Measurements from ENCODE around the gene OR2V2.
A peak's percentile ranks its signal among the peaks of the same experiment; 100 is the strongest.
"Not testable (repeated sequence)": the region's sequence is repeated elsewhere in the genome, so short reads cannot be mapped to it uniquely, and the experiment has no call there.

The OR2V2 gene

GRCh38 chr5:181101030-181101641, 46.2 kb upstream of the OR2V2 start:
- H3K9me3 ChIP-seq (ENCODE audit: control extremely low read depth in 1 of 5, control insufficient read depth in 4 of 5, insufficient read depth in 2 of 5, low read depth in 1 of 5, low read length in 4 of 5); DNase-seq; H3K4me3 ChIP-seq (ENCODE audit: control insufficient read depth in 1 of 7, extremely low read depth in 1 of 7, insufficient read depth in 4 of 7, low read depth in 2 of 7, low read length in 6 of 7); H3K27ac ChIP-seq (ENCODE audit: insufficient read depth in 1 of 2, low read depth in 1 of 2, low read length in 2 of 2, poor library complexity in 1 of 2, severe bottlenecking in 2 of 2); H3K36me3 ChIP-seq (ENCODE audit: control insufficient read depth in 4 of 4, insufficient read depth in 4 of 4, low read length in 3 of 4); CTCF ChIA-PET; H3K4me1 ChIP-seq (ENCODE audit: control extremely low read depth in 1 of 4, control insufficient read depth in 4 of 4, insufficient read depth in 4 of 4, low read length in 3 of 4); POLR2A ChIA-PET: not testable (repeated sequence)
- no CpG with 5 or more reads among the region's 54 CpGs for WGBS (ENCODE audit: insufficient coverage)
- peaks cover 3 to 43% (median 18%) of the 10 kb centered on the region in 5 experiments for H3K27me3 ChIP-seq (replicated peaks in 2 of 5; ENCODE audit: control insufficient read depth in 4 of 5, insufficient read depth in 5 of 5, low read length in 4 of 5)

GRCh38 chr5:181101930-181102674, 45.3 kb upstream of the OR2V2 start:
- H3K36me3 ChIP-seq (ENCODE audit: control insufficient read depth in 4 of 4, insufficient read depth in 4 of 4, low read length in 3 of 4); CTCF ChIA-PET; H3K27ac ChIP-seq (ENCODE audit: insufficient read depth in 1 of 2, low read depth in 1 of 2, low read length in 2 of 2, poor library complexity in 1 of 2, severe bottlenecking in 2 of 2); H3K9me3 ChIP-seq (ENCODE audit: control extremely low read depth in 1 of 5, control insufficient read depth in 4 of 5, insufficient read depth in 2 of 5, low read depth in 1 of 5, low read length in 4 of 5); DNase-seq; H3K4me3 ChIP-seq (ENCODE audit: control insufficient read depth in 1 of 7, extremely low read depth in 1 of 7, insufficient read depth in 4 of 7, low read depth in 2 of 7, low read length in 6 of 7); POLR2A ChIA-PET; H3K4me1 ChIP-seq (ENCODE audit: control extremely low read depth in 1 of 4, control insufficient read depth in 4 of 4, insufficient read depth in 4 of 4, low read length in 3 of 4): not testable (repeated sequence)
- no CpG with 5 or more reads among the region's 30 CpGs for WGBS (ENCODE audit: insufficient coverage)
- H3K27me3 ChIP-seq (replicated peaks in 2 of 5; ENCODE audit: control insufficient read depth in 4 of 5, insufficient read depth in 5 of 5, low read length in 4 of 5): peaks cover 3 to 48% (median 20%) of the 10 kb centered on the region in 5 experiments

- H3K36me3 ChIP-seq (ENCODE audit: control insufficient read depth in 4 of 4, insufficient read depth in 4 of 4, low read length in 3 of 4); H3K4me1 ChIP-seq (ENCODE audit: control extremely low read depth in 1 of 4, control insufficient read depth in 4 of 4, insufficient read depth in 4 of 4, low read length in 3 of 4); POLR2A ChIA-PET; H3K27ac ChIP-seq (ENCODE audit: insufficient read depth in 1 of 2, low read depth in 1 of 2, low read length in 2 of 2, poor library complexity in 1 of 2, severe bottlenecking in 2 of 2); H3K9me3 ChIP-seq (ENCODE audit: control extremely low read depth in 1 of 5, control insufficient read depth in 4 of 5, insufficient read depth in 2 of 5, low read depth in 1 of 5, low read length in 4 of 5); CTCF ChIA-PET: not testable (repeated sequence)
- 12% methylated on average over 4 of the region's 5 CpGs for WGBS (ENCODE audit: insufficient coverage)
- peaks cover 0 to 63% (median 24%) of the 10 kb centered on the region in 5 experiments for H3K27me3 ChIP-seq (replicated peaks in 2 of 5; ENCODE audit: control insufficient read depth in 4 of 5, insufficient read depth in 5 of 5, low read length in 4 of 5)
- peak overlapping the region in 1 of 7 experiments; percentile 19 for H3K4me3 ChIP-seq (ENCODE audit: control insufficient read depth in 1 of 7, extremely low read depth in 1 of 7, insufficient read depth in 4 of 7, low read depth in 2 of 7, low read length in 6 of 7)
- peak in 1 of 3 donors; percentile 10 for DNase-seq
Observed at GRCh38 chr5:181104259-181104568, 43.2 kb upstream of the OR2V2 start.

- H3K27me3 ChIP-seq (replicated peaks in 2 of 5; ENCODE audit: control insufficient read depth in 4 of 5, insufficient read depth in 5 of 5, low read length in 4 of 5): peaks cover 0 to 63% (median 21%) of the 10 kb centered on the region in 5 experiments
- POLR2A ChIA-PET: not testable (repeated sequence)
Observed at GRCh38 chr5:181104606-181105390, 42.6 kb upstream of the OR2V2 start.

GRCh38 chr5:181105391-181106025, 41.9 kb upstream of the OR2V2 start:
- peaks cover 0 to 7% (median 4%) of the 10 kb centered on the region in 4 experiments for H3K4me1 ChIP-seq (ENCODE audit: control extremely low read depth in 1 of 4, control insufficient read depth in 4 of 4, insufficient read depth in 4 of 4, low read length in 3 of 4)
- H3K36me3 ChIP-seq (ENCODE audit: control insufficient read depth in 4 of 4, insufficient read depth in 4 of 4, low read length in 3 of 4): no peaks in the 10 kb centered on the region
- no peaks in the 10 kb centered on the region for H3K9me3 ChIP-seq (ENCODE audit: control extremely low read depth in 1 of 5, control insufficient read depth in 4 of 5, insufficient read depth in 2 of 5, low read depth in 1 of 5, low read length in 4 of 5)
- CTCF ChIA-PET: no interaction called here
- POLR2A ChIA-PET: no interaction called here
- H3K27ac ChIP-seq (ENCODE audit: insufficient read depth in 1 of 2, low read depth in 1 of 2, low read length in 2 of 2, poor library complexity in 1 of 2, severe bottlenecking in 2 of 2): no peak overlapping the region
- H3K4me3 ChIP-seq (ENCODE audit: control insufficient read depth in 1 of 7, extremely low read depth in 1 of 7, insufficient read depth in 4 of 7, low read depth in 2 of 7, low read length in 6 of 7): no peak overlapping the region
- DNase-seq: peak in 2 of 3 donors; percentile 32 to 38
- 60% methylated on average over 3 of the region's 7 CpGs for WGBS (ENCODE audit: insufficient coverage)
- peaks cover 0 to 62% (median 19%) of the 10 kb centered on the region in 5 experiments for H3K27me3 ChIP-seq (replicated peaks in 2 of 5; ENCODE audit: control insufficient read depth in 4 of 5, insufficient read depth in 5 of 5, low read length in 4 of 5)

More at GRCh38 chr5:181104606-181105390, 42.6 kb upstream of the OR2V2 start:
- H3K9me3 ChIP-seq (ENCODE audit: control extremely low read depth in 1 of 5, control insufficient read depth in 4 of 5, insufficient read depth in 2 of 5, low read depth in 1 of 5, low read length in 4 of 5); H3K4me3 ChIP-seq (ENCODE audit: control insufficient read depth in 1 of 7, extremely low read depth in 1 of 7, insufficient read depth in 4 of 7, low read depth in 2 of 7, low read length in 6 of 7); CTCF ChIA-PET; H3K36me3 ChIP-seq (ENCODE audit: control insufficient read depth in 4 of 4, insufficient read depth in 4 of 4, low read length in 3 of 4); H3K27ac ChIP-seq (ENCODE audit: insufficient read depth in 1 of 2, low read depth in 1 of 2, low read length in 2 of 2, poor library complexity in 1 of 2, severe bottlenecking in 2 of 2); DNase-seq; H3K4me1 ChIP-seq (ENCODE audit: control extremely low read depth in 1 of 4, control insufficient read depth in 4 of 4, insufficient read depth in 4 of 4, low read length in 3 of 4): not testable (repeated sequence)
- 62% methylated on average over 6 of the region's 20 CpGs for WGBS (ENCODE audit: insufficient coverage)

- no peak for DNase-seq
- Histone ChIP-seq H3K4me3 (ENCODE audit: control insufficient read depth in 1 of 7, extremely low read depth in 1 of 7, insufficient read depth in 4 of 7, low read depth in 2 of 7, low read length in 6 of 7) (no peak overlapping the region), H3K4me1 (ENCODE audit: control extremely low read depth in 1 of 4, control insufficient read depth in 4 of 4, insufficient read depth in 4 of 4, low read length in 3 of 4) (peaks cover 0 to 7% (median 4%) of the 10 kb centered on the region in 4 experiments), H3K27ac (ENCODE audit: insufficient read depth in 1 of 2, low read depth in 1 of 2, low read length in 2 of 2, poor library complexity in 1 of 2, severe bottlenecking in 2 of 2) (no peak overlapping the region), H3K27me3 (replicated peaks in 2 of 5; ENCODE audit: control insufficient read depth in 4 of 5, insufficient read depth in 5 of 5, low read length in 4 of 5) (peaks cover 0 to 76% (median 24%) of the 10 kb centered on the region in 5 experiments), H3K36me3 (ENCODE audit: control insufficient read depth in 4 of 4, insufficient read depth in 4 of 4, low read length in 3 of 4) (no peaks in the 10 kb centered on the region), H3K9me3 (ENCODE audit: control extremely low read depth in 1 of 5, control insufficient read depth in 4 of 5, insufficient read depth in 2 of 5, low read depth in 1 of 5, low read length in 4 of 5) (peaks cover 0 to 2% (median 0%) of the 10 kb centered on the region in 5 experiments)
- POLR2A ChIA-PET: no interaction called here
- WGBS (ENCODE audit: insufficient coverage): 81% methylated on average over 9 of the region's 9 CpGs
- CTCF ChIA-PET: interaction anchor here (1.5 kb wide), 1 partner anchor 8 kb away, joined by 3 read pairs; no protein-coding TSS in a partner anchor
Observed at GRCh38 chr5:181107699-181108098, 39.7 kb upstream of the OR2V2 start.
